H54 (cell line): ENCODE data around the gene EBF3.

Source experiments
- DNase-seq: peaks from one replicate; pipeline ENCODE4 v3.0.0; 2011; ENCODE audit warnings: low spot score, mixed read lengths; ENCODE audit not compliant: insufficient read length
- FAIRE-seq: peaks from 3 replicates; lab custom pipeline; 2011; peaks lifted over from hg19 to GRCh38; lab: Jason Lieb, UNC
- POLR2A ChIP-seq: IDR thresholded peaks from 2 replicates; pipeline ENCODE4 v1.6.1; 2011; ENCODE audit warnings: low read depth, mild to moderate bottlenecking, low read length

EBF3 gene

DNA sequence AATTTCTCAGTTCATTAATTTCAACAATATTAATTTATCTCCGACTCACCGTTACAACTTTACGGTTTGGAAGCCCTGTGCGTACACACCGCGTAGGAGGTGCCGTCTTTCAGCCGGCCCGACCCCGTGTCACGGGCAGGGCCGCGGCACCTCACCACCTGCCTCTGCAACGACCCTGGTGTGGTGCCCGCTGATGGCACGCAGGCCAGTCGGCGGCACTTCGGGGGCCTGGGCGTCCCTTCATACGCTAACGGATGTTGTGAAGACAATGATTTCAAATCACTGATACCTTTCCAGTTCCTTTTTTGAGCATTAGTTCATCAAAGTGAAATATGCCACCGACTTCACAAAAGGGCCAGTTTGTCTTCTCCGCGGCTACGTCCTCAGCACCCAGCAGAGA lies 125.3 kb downstream of the EBF3 start:
- DNase-seq (no peak), FAIRE-seq (no peak)
- no peak for TF ChIP-seq POLR2A

GRCh38 chr10:129837909-129838582 lies 126.0 kb downstream of the EBF3 start:
- no peak for DNase-seq
- no peak for TF ChIP-seq POLR2A
- no peak for FAIRE-seq

GRCh38 chr10:129836253-129836652 lies 127.8 kb downstream of the EBF3 start:
- FAIRE-seq = no peak
- no peak for TF ChIP-seq POLR2A
- DNase-seq = no peak

DNA sequence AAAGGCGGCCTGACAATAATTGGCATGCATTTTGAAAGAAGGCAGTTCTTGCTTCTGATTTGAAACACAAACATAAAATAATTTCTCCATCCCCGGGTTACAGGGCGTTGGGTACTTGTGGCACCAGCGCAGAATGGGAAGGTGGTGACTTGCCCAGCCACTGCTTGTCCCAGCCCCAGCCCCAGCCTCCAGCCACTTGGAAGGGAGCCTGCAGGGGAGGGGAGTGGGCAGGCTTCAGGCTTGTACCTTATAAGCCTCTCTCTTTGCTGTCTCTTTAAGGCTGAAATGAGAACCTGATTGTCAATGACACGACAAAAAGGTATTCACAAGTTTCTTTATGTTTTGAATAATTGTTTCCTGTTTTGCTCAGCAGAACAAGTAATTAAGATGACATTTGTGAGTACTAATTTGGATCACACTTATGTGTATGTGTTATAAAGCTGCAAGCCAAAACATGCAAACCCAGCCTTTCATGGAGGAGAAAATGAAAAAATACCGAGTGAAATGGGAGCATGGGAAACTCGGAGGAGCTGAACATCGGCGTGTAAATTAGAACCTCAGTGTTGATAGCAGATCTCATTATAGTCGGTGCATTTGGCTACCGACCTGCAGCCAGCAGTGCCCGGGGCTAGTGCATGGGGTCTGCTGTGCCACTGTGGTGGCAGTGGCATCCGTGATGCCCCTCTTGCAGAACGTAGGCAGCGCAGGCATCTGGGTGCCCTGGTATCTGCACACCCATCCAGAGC lies 129.9 kb downstream of the EBF3 start:
- FAIRE-seq = no peak
- no peak for DNase-seq
- TF ChIP-seq POLR2A = no peak

DNA sequence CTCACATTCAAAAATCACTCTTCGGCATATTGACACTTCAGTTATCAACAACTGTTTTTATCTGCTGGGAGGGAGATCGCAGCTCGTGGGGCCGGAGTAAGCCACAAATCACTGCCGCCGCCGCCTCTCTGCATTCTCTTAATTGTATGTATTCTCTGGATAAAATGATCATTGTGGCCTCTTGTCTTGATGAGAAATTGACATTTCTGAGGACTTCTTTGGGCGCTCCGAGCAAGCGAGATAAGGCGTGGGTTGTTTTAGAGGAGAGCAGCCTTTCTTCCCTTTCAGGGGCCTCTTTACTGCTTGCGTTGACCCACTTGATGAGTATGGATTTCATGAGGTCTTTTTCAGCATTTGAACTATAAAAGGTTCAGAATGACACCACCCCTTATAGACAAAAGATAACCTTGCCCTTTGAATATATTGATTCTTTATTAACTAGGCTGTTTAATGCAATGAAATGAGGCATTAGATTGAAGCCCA lies 130.6 kb downstream of the EBF3 start:
- TF ChIP-seq POLR2A = no peak
- DNase-seq (no peak), FAIRE-seq (no peak)

GRCh38 chr10:129832573-129833467 lies 131.3 kb downstream of the EBF3 start:
- no peak for TF ChIP-seq POLR2A
- DNase-seq (no peak), FAIRE-seq (no peak)

GRCh38 chr10:129831150-129831549 lies 132.9 kb downstream of the EBF3 start:
- TF ChIP-seq POLR2A = no peak
- DNase-seq = no peak
- FAIRE-seq = no peak

DNA sequence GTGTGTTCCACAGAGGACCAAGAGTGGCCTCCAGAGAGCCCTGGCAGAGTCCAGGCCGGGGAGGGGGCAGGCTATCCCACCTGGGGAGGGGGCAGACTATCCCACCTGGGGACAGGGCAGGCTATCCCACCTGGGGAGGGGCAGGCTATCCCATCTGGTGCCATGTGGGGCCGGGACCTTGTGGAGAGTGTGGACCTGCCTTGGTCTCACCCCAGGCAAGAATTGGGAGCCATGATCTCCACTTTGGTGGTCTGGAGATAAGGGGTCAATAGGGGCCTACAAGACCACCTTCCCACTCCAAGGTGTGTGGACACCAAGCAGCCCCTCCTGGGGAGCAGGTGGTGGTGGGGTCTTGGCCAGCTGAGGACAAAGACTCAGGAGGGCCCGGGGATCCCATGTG lies 138.2 kb downstream of the EBF3 start:
- no peak for DNase-seq
- no peak for TF ChIP-seq POLR2A
- no peak for FAIRE-seq

GRCh38 chr10:129825221-129825620 lies 138.9 kb downstream of the EBF3 start:
- no peak for DNase-seq
- no peak for TF ChIP-seq POLR2A
- FAIRE-seq = no peak

DNA sequence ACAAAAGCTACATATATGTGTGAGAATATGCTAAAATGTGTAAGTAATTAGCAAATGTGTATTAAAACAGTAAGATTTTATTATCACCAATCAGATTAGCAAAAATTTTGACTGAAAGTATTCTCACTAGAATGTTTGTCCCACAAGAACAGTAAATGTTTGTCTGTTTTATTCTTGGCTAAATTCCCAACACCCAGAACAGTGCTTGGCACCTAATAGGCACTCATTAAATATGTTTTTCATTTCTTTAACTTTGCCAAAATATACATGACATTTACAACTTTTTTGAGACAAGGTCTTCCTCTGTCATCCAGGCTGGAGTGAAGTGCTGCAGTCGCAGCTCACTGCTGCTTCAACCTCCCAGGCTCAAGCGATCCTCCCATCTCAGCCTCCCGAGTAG lies 143.6 kb downstream of the EBF3 start:
- no peak for TF ChIP-seq POLR2A
- FAIRE-seq (no peak), DNase-seq (no peak)

DNA sequence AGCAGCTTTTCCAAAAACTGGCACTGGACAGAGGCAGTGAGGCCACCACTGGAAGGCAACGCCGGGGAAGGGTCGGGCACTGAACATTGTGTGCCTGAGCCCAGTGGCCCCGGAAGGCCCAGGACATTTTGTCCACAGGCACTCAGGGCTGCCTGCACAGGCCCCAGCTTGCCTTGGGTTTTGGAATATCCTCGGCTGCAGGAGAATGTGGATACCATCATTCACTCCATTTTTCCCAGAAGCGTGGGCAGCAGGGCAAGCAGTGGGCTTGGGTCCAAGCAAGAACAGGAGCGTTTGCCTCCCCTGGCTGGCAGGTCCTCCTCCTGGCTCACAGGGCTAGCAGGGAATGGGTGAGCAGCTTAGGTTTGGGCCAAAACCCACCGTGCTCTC lies 147.4 kb downstream of the EBF3 start:
- FAIRE-seq (no peak), DNase-seq (no peak)
- no peak for TF ChIP-seq POLR2A

DNA sequence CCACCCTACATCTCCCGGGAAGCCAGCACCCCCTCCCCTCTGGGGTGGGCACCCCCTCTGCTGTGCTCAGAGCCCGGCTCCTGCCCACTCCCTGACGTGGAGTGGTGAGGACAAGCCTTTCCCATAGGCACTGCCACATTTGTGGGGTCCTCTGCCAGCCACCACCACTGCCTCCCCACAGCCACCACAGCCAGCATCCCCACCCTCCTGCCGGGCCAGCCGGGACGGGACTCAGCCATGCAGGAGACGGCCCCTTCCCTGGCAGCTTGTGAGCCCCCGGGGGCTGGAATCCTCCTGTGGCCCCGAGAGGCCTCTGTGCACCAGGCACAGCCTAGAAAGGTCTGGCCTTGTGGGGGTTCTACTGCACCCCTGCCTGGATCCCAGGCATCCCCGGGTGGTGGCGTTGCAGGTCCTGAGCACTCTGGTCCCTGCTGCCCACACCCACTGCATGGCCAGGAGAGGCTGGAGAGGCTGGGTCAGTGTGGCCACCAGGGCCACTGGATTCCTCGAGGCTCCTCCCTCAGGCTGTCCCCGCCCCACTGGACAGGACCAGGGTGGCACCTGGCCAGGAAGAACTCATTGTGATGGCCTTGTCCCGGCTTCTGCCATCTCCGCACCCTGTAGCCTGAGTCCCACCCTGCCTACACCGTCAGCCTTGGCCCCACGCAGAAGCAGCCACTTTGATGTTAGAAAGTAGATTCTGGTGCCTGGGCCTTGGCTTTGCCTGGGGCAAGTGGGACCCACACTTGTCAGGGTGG lies 148.0 kb downstream of the EBF3 start:
- DNase-seq (no peak), FAIRE-seq (no peak)
- TF ChIP-seq POLR2A = no peak
